Activated CD4-positive, alpha-beta T cell treated with anti-CD3 and anti-CD28 coated beads for 48 hours (primary cell): ENCODE data around the gene TOGARAM1.
"Not testable (repeated sequence)": the region's sequence is repeated elsewhere in the genome, so short reads cannot be mapped to it uniquely, and the experiment has no call there.

Experiments used
- DNase-seq: peaks from one replicate; pipeline ENCODE4 v3.0.0-alpha.2; 2020

The TOGARAM1 gene

GRCh38 chr14:45051180-45051579 is 89.2 kb downstream of the TOGARAM1 start:
- no peak for DNase-seq

GRCh38 chr14:45051896-45052295 is 89.9 kb downstream of the TOGARAM1 start:
- no peak for DNase-seq

GRCh38 chr14:45057349-45057748 is 95.4 kb downstream of the TOGARAM1 start:
- no peak for DNase-seq

- no peak for DNase-seq
These were observed 95.9 kb downstream of the TOGARAM1 start for GRCh38 chr14:45057881-45058364.

- no peak for DNase-seq
These were observed 98.6 kb downstream of the TOGARAM1 start for GRCh38 chr14:45060551-45060950.

- no peak for DNase-seq
These were observed 103.5 kb downstream of the TOGARAM1 start for GRCh38 chr14:45065540-45065939.

GRCh38 chr14:45065956-45066355 is 104.0 kb downstream of the TOGARAM1 start:
- no peak for DNase-seq

- DNase-seq = no peak
These were observed 104.7 kb downstream of the TOGARAM1 start for GRCh38 chr14:45066667-45067066.

- DNase-seq = no peak
These were observed 106.4 kb downstream of the TOGARAM1 start for GRCh38 chr14:45068396-45068795.

- DNase-seq = no peak
These were observed 108.2 kb downstream of the TOGARAM1 start for GRCh38 chr14:45070215-45070614.

GRCh38 chr14:45072126-45072525 is 110.1 kb downstream of the TOGARAM1 start:
- DNase-seq = no peak

- no peak for DNase-seq
These were observed 111.4 kb downstream of the TOGARAM1 start for GRCh38 chr14:45073231-45073879.

- no peak for DNase-seq
These were observed 116.3 kb downstream of the TOGARAM1 start for GRCh38 chr14:45078323-45078722.

GRCh38 chr14:45080416-45080968 is 118.5 kb downstream of the TOGARAM1 start:
- not testable (repeated sequence) for DNase-seq

GRCh38 chr14:45081096-45081495 is 119.1 kb downstream of the TOGARAM1 start:
- DNase-seq = not testable (repeated sequence)

- no peak for DNase-seq
These were observed 120.4 kb downstream of the TOGARAM1 start for GRCh38 chr14:45082420-45082819.

- DNase-seq = no peak
These were observed 121.6 kb downstream of the TOGARAM1 start for GRCh38 chr14:45083617-45083975.

- peak; percentile 96 for DNase-seq
These were observed 122.2 kb downstream of the TOGARAM1 start, which contains the start of gene PRPF39 for GRCh38 chr14:45083976-45084722. Gene PRPF39, plus strand, starts transcription at chr14:45084116. Its CDS starts 11,124 bp downstream, at chr14:45095240.

GRCh38 chr14:45084946-45085346 is 123.0 kb downstream of the TOGARAM1 start:
- DNase-seq = no peak

GRCh38 chr14:45089813-45090212 is 127.8 kb downstream of the TOGARAM1 start:
- DNase-seq = peak; percentile 20

GRCh38 chr14:45091710-45092109 is 129.7 kb downstream of the TOGARAM1 start:
- DNase-seq = no peak

GRCh38 chr14:45094275-45094674 is 132.3 kb downstream of the TOGARAM1 start:
- no peak for DNase-seq

GRCh38 chr14:45095143-45095542 is 133.2 kb downstream of the TOGARAM1 start:
- no peak for DNase-seq

GRCh38 chr14:45096218-45096617 is 134.2 kb downstream of the TOGARAM1 start:
- DNase-seq = no peak
